Measurements from ENCODE around the gene RASSF8.
A peak's percentile ranks its signal among the peaks of the same experiment; 100 is the strongest.

RASSF8 gene

DNA sequence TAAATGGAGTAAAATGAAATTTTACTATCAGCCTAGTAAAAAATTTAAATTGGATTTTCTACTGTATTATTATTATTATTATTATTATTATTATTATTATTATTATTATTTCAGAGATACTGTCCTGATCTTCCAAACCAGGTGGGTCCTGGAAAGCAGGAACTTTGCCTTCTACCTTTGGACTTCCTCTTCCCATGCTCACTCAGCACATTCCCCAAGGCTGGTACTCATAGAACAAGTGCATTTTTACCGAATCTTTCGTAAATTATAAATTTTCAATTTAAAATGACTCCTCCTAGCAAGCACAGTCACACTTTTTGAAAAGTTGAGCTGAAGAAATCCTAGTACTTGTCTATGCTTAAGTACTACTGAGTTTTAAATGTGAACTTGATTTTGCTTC is 136.7 kb downstream of the RASSF8 start:
- FAIRE-seq (no peak), DNase-seq (ENCODE audit: extremely low spot score, insufficient read length, low read depth) (no peak)

GRCh38 chr12:26096036-26096435 is 137.6 kb downstream of the RASSF8 start:
- DNase-seq (ENCODE audit: extremely low spot score, insufficient read length, low read depth) (no peak), FAIRE-seq (no peak)

- peak; percentile 33 for DNase-seq (ENCODE audit: extremely low spot score, insufficient read length, low read depth)
- FAIRE-seq: peak; percentile 93
These were observed 138.8 kb downstream of the RASSF8 start for GRCh38 chr12:26097046-26097878.

- FAIRE-seq: no peak
These were observed 142.3 kb downstream of the RASSF8 start for GRCh38 chr12:26100666-26101349.

DNA sequence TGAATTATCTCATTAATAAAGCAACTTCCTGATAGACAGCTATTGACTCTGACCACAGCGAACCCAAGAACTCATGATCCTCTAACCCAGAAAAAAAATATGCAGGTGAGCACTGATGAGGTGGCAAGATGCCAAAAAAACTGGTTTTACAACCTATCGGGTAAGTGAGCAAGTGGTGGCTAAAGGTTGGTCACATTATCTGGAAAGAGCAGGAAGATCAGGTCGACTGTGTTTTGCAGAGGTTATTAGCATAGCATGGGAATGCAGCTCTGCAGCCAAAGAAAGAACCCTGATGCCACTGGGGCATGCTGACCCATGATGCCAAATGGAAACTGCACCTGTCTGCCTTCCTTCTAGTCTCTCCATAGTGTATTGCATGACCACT is 142.9 kb downstream of the RASSF8 start:
- no peak for DNase-seq (ENCODE audit: extremely low spot score, insufficient read length, low read depth)
- FAIRE-seq: no peak

More at GRCh38 chr12:26100666-26101349, 142.3 kb downstream of the RASSF8 start:
- no peak for DNase-seq (ENCODE audit: extremely low spot score, insufficient read length, low read depth)

DNA sequence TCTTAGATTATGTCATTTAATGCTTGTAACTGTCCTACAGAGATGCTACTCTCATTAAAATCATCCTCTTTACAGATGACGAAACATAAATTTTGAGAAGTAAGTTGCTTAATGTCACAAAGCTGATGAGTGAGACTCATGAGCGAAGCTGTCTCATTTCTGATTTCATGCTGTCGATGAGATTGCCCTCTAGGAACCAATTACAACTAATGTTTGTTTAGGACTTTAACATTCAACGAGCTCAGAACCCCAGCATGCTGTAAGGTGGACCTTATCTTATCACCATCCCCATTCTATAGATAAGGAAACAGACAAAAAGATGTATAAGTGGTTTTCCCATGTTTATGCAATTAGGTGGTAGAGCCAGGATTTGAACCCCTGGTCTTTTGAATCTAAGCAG is 143.3 kb downstream of the RASSF8 start:
- FAIRE-seq: no peak
- DNase-seq (ENCODE audit: extremely low spot score, insufficient read length, low read depth): no peak

DNA sequence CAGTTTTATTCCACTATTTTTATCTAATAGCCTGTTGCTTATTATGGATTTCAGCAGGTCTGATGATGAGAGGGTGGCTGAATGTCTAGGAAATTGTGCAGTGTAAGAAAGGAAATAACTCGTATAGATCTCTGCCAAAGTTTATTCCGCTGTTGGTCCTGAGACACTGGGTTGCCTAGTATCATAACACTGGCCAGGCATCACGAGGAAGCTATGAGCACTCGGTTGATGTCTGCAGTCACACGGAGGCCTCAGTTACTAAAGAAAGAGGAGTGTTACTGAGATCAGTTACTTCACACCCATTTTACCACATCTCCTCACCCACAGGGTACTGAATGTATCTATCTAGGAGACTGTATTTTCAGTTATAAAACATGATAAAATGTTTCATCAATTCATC is 144.5 kb downstream of the RASSF8 start:
- DNase-seq (ENCODE audit: extremely low spot score, insufficient read length, low read depth): no peak
- FAIRE-seq: no peak

DNA sequence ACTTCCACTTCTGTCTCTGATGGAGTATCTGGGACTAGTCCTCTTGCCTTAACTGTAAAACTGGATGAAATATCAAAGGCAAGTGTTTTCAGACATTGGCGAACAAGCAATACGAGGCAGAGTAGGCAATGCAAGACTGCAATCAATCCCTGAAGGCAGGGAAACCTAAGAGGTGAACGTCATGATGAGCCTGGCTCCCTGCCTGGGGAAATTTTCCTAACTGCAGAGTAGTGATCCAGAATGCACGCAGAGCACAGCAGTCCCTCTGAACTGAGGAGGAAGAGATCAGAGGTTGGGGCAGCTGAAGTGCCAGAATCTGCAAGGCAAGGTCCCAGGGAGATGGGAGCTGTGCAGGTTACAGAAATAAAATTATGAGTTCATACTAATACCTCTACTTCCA is 147.9 kb downstream of the RASSF8 start:
- DNase-seq (ENCODE audit: extremely low spot score, insufficient read length, low read depth) (no peak), FAIRE-seq (no peak)

DNA sequence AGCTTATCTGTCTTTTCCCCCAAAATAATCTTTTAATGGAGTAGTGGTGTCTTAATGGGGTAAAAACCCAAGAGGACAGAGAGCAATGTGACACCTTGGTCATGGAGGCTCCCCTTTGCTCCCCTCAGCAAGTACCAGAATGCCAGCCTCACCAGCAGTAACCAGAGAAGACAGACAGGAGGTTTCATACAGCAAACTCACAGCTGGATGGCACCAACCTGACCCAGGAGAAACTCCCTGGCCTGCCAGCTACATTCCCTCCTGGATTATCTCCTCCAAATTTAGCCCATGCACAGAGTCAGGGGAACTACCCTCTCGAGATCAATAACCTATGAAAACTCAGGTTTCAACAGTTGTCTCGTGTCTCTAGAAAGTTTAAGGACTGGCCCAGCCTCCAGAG is 150.4 kb downstream of the RASSF8 start:
- DNase-seq (ENCODE audit: extremely low spot score, insufficient read length, low read depth) (no peak), FAIRE-seq (no peak)

DNA sequence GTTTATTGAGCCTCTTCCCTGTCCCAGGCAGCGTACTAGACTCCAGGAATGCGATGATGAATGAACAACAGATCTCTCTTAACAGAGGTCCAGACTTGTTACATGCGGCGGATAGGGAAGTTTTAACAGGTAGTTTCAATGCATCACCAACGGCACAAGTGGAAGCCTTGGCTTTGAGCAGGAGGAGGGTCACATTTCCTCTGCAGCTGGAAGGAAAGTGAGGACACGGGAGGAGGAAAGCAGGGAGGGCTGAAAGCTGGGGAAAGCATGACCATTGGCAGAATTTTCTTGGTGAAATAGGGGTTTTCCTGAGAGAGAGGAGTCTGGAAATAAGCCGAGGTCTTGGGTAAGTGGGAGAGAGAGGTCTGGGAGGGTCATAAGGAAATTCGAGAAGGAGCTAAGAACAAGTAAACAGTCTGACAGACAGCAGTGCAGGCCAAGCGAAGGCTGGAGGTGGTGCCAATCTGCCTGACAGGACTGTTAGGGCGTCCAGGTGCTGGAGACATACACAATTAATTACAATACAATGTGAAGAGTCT is 150.9 kb downstream of the RASSF8 start:
- no peak for DNase-seq (ENCODE audit: extremely low spot score, insufficient read length, low read depth)
- no peak for FAIRE-seq

GRCh38 chr12:26112232-26112631 is 153.8 kb downstream of the RASSF8 start:
- FAIRE-seq (no peak), DNase-seq (ENCODE audit: extremely low spot score, insufficient read length, low read depth) (no peak)

DNA sequence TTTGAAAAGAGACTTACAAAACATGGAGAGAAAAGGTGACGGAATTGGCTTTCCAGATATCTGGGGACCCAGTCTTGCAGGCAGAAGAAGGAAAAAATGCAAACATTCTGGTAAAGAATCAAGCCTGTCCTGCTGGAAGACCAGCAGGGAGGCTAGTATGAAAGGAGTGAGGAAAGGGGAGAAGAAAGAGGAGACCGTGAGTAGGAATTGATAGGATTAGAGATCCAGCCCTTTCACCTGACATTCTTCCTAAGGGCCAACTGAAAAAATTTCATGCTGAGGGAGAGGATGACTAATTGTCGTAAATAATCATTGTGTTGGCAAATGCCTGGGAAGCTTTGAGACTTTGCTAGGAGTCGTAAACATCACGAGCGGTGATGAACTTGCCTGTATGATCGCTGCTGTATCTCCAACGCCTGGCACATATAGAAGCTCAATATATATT is 154.2 kb downstream of the RASSF8 start:
- FAIRE-seq (no peak), DNase-seq (ENCODE audit: extremely low spot score, insufficient read length, low read depth) (no peak)

DNA sequence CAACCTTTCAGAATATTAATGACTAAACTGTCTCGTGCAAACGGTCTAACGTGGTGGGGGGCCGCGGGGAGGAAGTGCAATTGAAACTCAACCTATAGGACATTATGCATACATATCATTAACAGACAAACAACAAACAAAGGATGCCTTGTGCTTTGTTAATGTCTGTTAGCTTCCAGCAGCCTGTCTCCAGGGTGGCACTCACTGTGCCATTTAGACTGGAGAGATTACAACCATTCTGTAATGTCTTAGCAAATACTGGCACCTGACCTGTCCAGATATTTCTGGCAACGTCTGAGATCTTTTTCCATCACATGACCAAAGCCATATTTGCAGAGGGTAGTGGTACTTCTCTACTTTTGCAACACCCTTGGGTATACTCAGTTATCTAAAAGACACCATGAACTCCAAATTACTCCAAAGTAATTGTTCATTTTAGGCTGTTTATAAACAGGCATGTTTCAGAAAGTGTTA is 154.7 kb downstream of the RASSF8 start:
- no peak for FAIRE-seq
- DNase-seq (ENCODE audit: extremely low spot score, insufficient read length, low read depth): no peak

DNA sequence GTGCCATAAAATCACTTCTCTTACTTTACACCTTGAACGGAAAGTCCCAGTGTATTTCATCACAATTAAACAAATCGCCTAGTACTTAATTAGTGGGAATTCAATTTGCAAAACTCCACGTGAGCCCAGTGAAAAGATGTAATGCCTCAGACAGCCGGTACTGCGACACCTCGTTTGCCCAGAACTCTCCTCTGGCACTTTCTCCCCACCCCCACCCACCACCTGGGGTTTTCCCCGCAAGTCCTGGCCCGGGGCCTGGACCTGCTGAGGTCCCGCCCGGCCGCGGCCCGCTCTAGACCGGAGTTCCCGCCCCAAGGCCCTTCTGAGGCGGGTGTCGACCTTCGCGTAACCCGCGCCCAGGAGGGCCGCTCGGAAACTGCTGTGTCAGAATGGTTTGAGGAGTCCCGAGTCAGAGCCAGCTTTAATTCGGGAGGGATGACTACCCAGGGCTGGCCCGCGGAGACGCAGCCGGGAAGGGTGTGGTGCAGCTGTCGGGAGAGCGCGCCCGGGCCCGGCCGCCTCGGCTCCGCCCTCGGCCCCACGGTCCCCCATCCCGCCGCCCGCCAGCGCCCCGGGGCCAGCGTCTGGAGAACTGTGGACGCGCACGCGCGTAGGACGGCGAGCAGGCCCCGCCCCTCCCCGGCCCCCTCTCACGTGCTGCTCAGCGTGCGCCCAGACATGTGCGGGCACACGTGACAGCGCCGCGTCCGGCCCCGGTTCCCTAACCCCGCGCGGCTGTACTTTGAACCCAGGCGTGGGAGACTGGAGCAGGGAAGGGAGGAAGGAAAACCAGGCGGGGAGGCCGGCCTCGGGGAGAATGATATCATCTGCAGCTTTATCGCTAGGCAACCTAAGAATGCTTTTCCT is 155.6 kb downstream of the RASSF8 start:
- peak; percentile 79 for DNase-seq (ENCODE audit: extremely low spot score, insufficient read length, low read depth)
- peak; percentile 78 for FAIRE-seq

DNA sequence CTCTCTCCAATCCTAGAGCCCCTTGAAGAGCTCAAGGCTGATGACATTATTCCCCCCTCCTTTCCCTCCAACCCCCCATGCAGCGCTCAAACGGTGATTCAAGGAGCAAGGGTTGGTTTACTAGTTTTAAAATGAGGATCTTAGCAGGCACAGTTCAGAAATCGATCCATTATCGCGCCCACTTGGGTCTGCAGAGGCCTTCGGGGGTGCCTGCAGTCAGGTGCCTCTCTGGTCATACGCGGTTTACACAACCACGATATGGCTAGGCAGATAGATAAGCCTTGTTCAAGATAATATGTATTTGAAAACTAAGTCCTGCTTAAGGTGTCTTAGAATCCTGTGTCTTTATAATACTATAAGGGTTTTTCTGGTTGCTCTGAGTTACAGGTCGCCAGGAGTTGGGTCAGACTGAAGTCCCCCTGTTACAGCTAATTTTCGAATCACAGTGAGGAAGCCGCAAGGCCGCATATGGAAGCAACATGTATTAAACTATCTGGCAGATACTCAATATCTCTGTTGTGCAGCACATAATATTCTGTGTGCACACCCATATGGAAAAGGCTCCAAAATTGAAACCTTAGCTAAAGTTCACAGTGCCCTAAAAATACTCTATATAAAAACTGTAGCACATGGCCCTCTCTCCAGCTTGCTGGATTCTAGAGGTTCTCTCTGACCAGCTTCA is 156.4 kb downstream of the RASSF8 start:
- no peak for DNase-seq (ENCODE audit: extremely low spot score, insufficient read length, low read depth)
- FAIRE-seq: no peak

GRCh38 chr12:26116829-26117715 is 158.6 kb downstream of the RASSF8 start:
- no peak for FAIRE-seq
- DNase-seq (ENCODE audit: extremely low spot score, insufficient read length, low read depth): no peak

DNA sequence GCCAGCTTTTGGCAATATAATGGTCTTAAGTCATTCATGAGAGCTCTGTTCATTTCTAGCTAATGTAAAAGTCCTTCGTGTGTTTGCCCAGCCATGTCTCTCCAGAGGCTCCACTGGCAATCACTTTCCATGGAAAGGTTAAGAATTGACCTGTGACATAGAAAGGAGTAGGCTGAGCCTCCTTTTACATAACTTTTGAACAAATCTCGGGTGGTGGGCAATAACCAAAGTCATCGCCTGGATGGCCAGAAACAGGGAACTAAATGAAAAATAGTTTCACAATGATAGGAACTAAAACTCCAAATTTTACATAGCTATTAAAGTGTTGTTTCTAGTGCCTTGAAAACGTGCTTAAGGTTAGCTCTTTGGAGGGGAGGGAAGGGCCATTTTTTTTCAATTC is 159.8 kb downstream of the RASSF8 start:
- FAIRE-seq (no peak), DNase-seq (ENCODE audit: extremely low spot score, insufficient read length, low read depth) (no peak)

DNA sequence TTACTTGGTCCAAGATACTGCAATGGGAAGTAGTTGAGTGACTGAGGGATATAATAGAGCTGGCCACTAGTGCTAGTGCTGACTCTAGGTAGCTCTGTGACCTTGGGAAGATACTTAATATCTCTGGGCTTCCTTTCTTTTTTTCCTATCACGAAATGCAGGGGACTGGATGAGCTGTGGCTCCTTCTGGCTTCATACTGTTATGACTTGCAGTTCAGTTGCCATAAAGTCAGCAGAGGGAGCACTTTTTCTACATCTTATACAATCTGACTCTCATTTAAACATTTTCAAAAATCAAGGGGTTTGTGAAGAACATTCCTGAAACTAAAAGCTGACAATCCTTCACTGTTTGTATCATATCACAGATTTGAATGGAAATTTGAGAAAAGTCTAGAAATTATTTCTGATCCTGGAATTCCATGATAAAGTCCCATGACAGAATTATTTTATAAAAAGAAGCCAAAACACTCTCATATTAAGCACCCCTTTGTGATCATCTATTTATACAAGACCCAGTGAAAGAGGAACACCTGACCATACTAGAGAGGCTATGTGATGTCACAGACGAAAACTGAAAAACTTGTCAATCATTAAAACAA is 161.0 kb downstream of the RASSF8 start:
- no peak for DNase-seq (ENCODE audit: extremely low spot score, insufficient read length, low read depth)
- FAIRE-seq: peak; percentile 73
